Prostate gland (tissue), 2 donors: ENCODE measurements around the gene SLC35F3. TPM values are rescaled to one million over a fixed set of nuclear protein-coding genes. Genes with fewer than 3 reads are reported as not detected.
"Not testable (repeated sequence)": the region's sequence is repeated elsewhere in the genome, so short reads cannot be mapped to it uniquely, and the experiment has no call there.

Experiments used
- DNase-seq: peaks from one replicate; pipeline ENCODE4 v3.0.0-alpha.2; 2019; ENCODE audit warnings: low spot score
- H3K27ac ChIP-seq, 2 donors: fragments of 200-600 bp; sonication (generic); 2 replicates each; pipeline ENCODE4 v1.5.1; 2017 to 2019
- H3K27me3 ChIP-seq: fragments of 200-600 bp; sonication (generic); replicated peaks from 2 replicates; pipeline ENCODE4 v1.5.1; 2019; ENCODE audit not compliant: insufficient read depth
- H3K36me3 ChIP-seq, 2 donors: fragments of 200-600 bp; sonication (generic); 1 replicate in 1 of 2; 2 replicates in 1 of 2; pipeline versions ENCODE4 v1.5.1 to v1.8.1; 2017 to 2019
- H3K4me1 ChIP-seq: fragments of 200-600 bp; sonication (generic); replicated peaks from 2 replicates; pipeline ENCODE4 v1.5.1; 2019
- H3K4me3 ChIP-seq, 2 donors: fragments of 200-600 bp; sonication (generic); 2 replicates each; pipeline ENCODE4 v1.5.1; 2017 to 2019
- H3K9me3 ChIP-seq: fragments of 200-600 bp; sonication (generic); 2 replicates; pipeline ENCODE4 v1.5.1; 2017
- POLR2A ChIP-seq: fragments of 450-650 bp; IDR thresholded peaks from one replicate; pipeline ENCODE4 v1.6.1; 2016; ENCODE audit warnings: antibody characterized with exemption, mild to moderate bottlenecking
- POLR2AphosphoS5 ChIP-seq: sonication (generic); formaldehyde crosslinking; IDR thresholded peaks from one replicate; pipeline ENCODE4 v1.6.1; 2017; ENCODE audit warnings: antibody characterized with exemption
- WGBS: methylation state at CpG from one replicate; pipeline ENCODE4 v1.1.5; 2018; 5-methylcytosine and 5-hydroxymethylcytosine counted together
- intact Hi-C: fragments of 100-400 bp; cut with DNase I; formaldehyde crosslinking; loops from one replicate; pipeline ENCODE4 v1.14.2; 2022
- total RNA-seq, 2 donors: library from RNA; depleted of rRNA; stranded (reverse); fragments of >200 nt; gene quantifications; one replicate each; pipeline ENCODE4 v1.1.0, GENCODE V29; 2016
- TF ChIP-seq, protein P1 (sequence below), 4 experiments: fragments of 200-600 bp in 2 of 4; fragments of 450-650 bp in 2 of 4; sonication (generic) in 2 of 4; IDR thresholded peaks; 1 replicate in 3 of 4; 2 replicates in 1 of 4; pipeline ENCODE4 v1.5.1; 2016 to 2019; ENCODE audit warnings: antibody characterized with exemption in 4 of 4, mild to moderate bottlenecking in 2 of 4, moderate library complexity in 2 of 4

SLC35F3 gene
- total RNA-seq, 2 donors from 2014 or later = 0.34 to 0.64 TPM

DNA sequence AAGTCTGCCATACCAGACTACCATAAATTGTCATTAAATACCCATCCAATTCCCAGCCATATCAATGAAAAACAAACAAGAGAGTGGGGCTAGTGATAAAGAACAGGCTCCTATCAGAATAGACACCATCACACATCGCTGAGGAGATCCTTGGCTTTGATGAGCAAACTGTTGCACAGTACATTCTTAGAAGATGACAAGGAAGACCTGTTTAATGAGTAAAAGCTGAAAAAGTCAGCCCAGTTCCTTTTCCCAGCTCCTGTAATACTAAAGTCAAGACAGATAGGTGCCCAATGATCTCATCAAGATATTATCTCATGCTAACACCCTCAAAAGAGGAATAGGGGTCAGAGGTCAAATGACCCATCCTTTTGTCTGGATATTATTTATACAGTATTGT, 304.3 kb downstream of the SLC35F3 start:
- Histone ChIP-seq H3K4me3 (no peak overlapping the region), H3K9me3 (no peaks in the 10 kb centered on the region), H3K36me3 (no peaks in the 10 kb centered on the region), H3K27me3 (peaks cover 5% of the 10 kb centered on the region), H3K4me1 (no peaks in the 10 kb centered on the region), H3K27ac (no peak overlapping the region)
- TF ChIP-seq, protein P1, sequence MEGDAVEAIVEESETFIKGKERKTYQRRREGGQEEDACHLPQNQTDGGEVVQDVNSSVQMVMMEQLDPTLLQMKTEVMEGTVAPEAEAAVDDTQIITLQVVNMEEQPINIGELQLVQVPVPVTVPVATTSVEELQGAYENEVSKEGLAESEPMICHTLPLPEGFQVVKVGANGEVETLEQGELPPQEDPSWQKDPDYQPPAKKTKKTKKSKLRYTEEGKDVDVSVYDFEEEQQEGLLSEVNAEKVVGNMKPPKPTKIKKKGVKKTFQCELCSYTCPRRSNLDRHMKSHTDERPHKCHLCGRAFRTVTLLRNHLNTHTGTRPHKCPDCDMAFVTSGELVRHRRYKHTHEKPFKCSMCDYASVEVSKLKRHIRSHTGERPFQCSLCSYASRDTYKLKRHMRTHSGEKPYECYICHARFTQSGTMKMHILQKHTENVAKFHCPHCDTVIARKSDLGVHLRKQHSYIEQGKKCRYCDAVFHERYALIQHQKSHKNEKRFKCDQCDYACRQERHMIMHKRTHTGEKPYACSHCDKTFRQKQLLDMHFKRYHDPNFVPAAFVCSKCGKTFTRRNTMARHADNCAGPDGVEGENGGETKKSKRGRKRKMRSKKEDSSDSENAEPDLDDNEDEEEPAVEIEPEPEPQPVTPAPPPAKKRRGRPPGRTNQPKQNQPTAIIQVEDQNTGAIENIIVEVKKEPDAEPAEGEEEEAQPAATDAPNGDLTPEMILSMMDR (IDR thresholded peaks at IDR 0.05) = no peak
- TF ChIP-seq POLR2A = no peak
- TF ChIP-seq POLR2AphosphoS5 = no peak
- intact Hi-C loops = no loop called here
- WGBS = 63% methylated on average over 1 of the region's 1 CpG
- no peak for DNase-seq

DNA sequence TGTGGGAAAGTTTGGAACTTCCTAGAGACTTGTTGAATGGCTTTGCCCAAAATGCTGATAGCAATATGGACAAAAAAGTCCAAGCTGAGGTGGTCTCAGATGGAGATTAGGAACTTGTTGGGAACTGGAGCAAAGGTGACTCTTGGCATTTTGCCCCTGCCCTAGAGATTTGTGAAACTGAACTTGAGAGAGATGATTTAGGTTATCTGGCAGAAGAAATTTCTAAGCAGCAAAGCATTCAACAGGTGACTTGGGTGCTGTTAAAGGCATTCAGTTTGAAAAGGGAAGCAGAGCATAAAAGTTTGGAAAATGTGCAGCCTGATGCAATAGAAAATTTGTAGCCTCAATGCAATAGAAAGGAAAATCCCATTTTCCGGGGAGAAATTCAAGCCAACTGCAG, 306.0 kb downstream of the SLC35F3 start:
- DNase-seq, H3K9me3 ChIP-seq, H3K27ac ChIP-seq, H3K4me1 ChIP-seq, H3K4me3 ChIP-seq, intact Hi-C loops, H3K27me3 ChIP-seq, H3K36me3 ChIP-seq: not testable (repeated sequence)
- WGBS = 95% methylated on average over 1 of the region's 1 CpG

GRCh38 chr1:234211855-234212254, 307.4 kb downstream of the SLC35F3 start:
- H3K9me3 ChIP-seq, intact Hi-C loops, H3K4me3 ChIP-seq, H3K4me1 ChIP-seq, H3K27me3 ChIP-seq, H3K27ac ChIP-seq, H3K36me3 ChIP-seq, DNase-seq: not testable (repeated sequence)
- 63% methylated on average over 2 of the region's 2 CpGs for WGBS

GRCh38 chr1:234212764-234213657, 308.5 kb downstream of the SLC35F3 start:
- 45% methylated on average over 4 of the region's 4 CpGs for WGBS
- H3K36me3 ChIP-seq = no peaks in the 10 kb centered on the region
- no peak for TF ChIP-seq POLR2A
- TF ChIP-seq, protein P1 (IDR thresholded peaks at IDR 0.05) = peak in 1 of 4 experiments; percentile 11
- no peaks in the 10 kb centered on the region for H3K27me3 ChIP-seq
- H3K4me1 ChIP-seq = no peaks in the 10 kb centered on the region
- intact Hi-C loops = no loop called here
- no peaks in the 10 kb centered on the region for H3K9me3 ChIP-seq
- DNase-seq = no peak
- no peak overlapping the region for H3K4me3 ChIP-seq
- no peak overlapping the region for H3K27ac ChIP-seq

DNA sequence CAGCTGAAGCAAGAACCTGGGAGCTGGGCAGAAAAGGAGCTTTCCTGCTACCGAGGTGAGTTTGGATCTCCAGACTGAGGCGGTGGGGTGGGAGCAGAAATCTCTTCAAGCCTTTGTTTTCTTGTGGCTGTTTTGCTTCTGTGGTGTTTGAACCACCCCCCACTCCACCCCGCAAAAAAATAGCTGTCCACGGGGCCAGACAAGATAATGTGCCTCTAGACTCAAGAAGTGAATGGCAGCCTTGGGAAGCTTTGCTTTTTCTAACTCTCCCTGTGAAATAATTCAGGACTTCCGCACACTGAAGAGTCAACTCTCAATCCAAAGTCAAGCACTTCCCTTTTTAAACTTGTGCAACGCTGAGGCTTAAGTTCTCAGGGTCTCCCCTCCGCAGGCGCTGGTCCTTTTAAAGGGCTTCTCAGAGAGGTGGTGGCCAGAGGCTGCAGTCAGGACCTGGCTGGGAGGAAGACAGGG, 309.2 kb downstream of the SLC35F3 start:
- intact Hi-C loops = no loop called here
- 21% methylated on average over 8 of the region's 8 CpGs for WGBS
- TF ChIP-seq, protein P1 (IDR thresholded peaks at IDR 0.05) = no peak
- TF ChIP-seq POLR2AphosphoS5 = no peak
- TF ChIP-seq POLR2A = no peak
- no peaks in the 10 kb centered on the region for H3K27me3 ChIP-seq
- no peak overlapping the region for H3K27ac ChIP-seq
- DNase-seq = no peak
- no peaks in the 10 kb centered on the region for H3K4me1 ChIP-seq
- no peaks in the 10 kb centered on the region for H3K36me3 ChIP-seq
- H3K4me3 ChIP-seq = peak overlapping the region; percentile 29 to 37
- no peaks in the 10 kb centered on the region for H3K9me3 ChIP-seq
